GM12801 (cell line): ENCODE results near the gene NET1.

Source experiments
- TF ChIP-seq, protein P1 (sequence below): IDR thresholded peaks from one replicate; pipeline ENCODE4 v1.5.1; 2011; ENCODE audit warnings: control low read depth; ENCODE audit not compliant: insufficient read length; ENCODE audit errors: extremely low read depth

The NET1 gene

GRCh38 chr10:5502061-5502521, 89.7 kb downstream of the NET1 start:
- TF ChIP-seq, protein P1, sequence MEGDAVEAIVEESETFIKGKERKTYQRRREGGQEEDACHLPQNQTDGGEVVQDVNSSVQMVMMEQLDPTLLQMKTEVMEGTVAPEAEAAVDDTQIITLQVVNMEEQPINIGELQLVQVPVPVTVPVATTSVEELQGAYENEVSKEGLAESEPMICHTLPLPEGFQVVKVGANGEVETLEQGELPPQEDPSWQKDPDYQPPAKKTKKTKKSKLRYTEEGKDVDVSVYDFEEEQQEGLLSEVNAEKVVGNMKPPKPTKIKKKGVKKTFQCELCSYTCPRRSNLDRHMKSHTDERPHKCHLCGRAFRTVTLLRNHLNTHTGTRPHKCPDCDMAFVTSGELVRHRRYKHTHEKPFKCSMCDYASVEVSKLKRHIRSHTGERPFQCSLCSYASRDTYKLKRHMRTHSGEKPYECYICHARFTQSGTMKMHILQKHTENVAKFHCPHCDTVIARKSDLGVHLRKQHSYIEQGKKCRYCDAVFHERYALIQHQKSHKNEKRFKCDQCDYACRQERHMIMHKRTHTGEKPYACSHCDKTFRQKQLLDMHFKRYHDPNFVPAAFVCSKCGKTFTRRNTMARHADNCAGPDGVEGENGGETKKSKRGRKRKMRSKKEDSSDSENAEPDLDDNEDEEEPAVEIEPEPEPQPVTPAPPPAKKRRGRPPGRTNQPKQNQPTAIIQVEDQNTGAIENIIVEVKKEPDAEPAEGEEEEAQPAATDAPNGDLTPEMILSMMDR: no peak

GRCh38 chr10:5502571-5503476, 90.5 kb downstream of the NET1 start:
- TF ChIP-seq, protein P1: no peak

- TF ChIP-seq, protein P1: no peak
These were observed 91.1 kb downstream of the NET1 start for GRCh38 chr10:5503477-5503835.

DNA sequence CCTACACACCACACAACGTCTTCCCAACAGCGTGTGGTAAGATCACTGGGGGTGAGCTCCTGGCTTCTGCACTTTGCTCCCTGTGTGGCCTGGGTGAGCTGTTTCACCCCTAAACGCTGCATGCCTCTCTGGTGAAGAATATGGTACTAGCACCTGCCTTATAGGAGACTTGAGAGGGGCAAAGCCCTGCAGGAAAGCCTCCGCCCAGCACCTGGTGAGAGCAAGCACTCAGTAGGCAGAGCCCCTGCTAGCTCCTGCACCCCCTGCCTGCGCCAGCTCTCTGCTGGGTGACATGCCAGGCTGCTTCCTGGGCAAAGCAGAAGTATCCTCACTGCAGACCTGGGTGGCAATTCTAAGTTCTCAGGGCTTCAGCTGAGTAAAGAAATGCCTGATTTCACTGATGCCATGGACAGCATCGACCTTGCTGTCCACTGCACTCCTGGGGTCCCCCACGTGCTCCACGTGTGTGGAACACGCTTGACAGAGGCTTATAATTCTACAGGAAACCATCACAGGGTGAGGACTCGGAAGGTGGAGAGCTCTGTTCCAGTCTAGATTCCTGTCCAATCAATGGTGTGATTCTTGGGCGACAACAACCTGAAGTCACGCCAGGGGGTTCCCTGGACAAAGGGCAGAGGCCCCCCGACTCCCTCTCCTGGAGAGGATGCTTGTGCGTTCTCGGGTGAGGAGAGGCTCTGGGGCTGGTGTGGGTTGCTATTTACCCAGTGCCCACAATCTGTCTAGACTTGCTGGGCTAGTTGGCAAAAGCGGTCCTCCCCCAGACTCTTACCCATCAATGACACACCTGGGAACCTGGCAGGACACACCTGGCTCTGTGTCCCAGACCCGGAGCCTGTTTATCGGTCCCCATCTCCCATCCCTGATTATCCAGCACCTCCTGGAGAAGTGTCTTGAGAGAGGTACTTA, 92.1 kb downstream of the NET1 start:
- TF ChIP-seq, protein P1: no peak

GRCh38 chr10:5506246-5506645, 93.9 kb downstream of the NET1 start:
- TF ChIP-seq, protein P1: no peak

DNA sequence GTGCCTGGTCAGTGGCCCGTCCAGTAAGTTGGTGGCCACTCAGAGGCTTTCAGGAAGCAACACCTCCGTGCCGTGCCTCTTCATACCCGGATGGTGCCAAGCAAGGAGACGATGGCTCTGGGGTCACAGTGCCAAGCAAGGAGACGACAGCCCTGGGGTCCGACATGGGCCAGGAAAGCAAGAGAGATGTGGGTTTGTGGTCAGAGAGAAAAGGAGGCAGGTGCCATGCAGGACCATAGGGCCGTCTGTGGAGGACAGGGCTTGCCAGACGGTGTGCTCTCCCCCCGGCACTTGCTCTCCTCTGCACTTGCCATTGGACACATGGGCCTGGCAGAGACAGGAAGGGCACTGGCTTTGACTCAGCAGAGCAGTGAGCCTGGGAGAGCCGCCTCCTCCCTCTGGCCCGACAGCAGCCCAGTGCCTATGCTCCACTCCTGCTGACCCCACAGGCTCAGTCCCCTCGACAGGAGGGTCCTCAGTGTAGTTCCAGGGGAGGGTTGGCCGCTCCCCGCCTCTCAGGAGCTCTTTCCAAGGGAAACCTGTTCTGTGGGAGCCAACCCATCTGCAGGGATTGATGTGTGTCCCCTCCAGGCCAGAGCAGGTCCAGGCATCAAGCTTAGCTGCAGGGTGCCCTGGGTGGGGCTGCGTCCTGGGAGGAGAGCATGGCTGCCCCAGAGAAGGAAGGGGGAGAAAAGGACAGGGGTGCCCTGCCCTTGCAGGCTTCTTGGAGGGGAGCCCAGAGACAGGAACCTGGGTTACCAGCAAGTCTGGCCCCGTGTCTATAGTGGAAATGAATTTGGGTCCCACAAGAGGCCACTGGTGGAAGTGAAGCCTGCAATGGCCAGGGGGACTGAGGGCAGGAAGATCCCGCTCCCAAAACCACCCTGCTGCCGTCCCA, 94.6 kb downstream of the NET1 start:
- TF ChIP-seq, protein P1: no peak
